ENCODE measurements around the gene MRPL49.
A peak's percentile ranks its signal among the peaks of the same experiment; 100 is the strongest.

MRPL49 gene

GRCh38 chr11:65103476-65103875, 18.6 kb upstream of the MRPL49 start:
- POLR2A ChIA-PET: interaction anchor here (1.3 to 3.4 kb wide), 3 partner anchors 8 to 18 kb away, joined by 3 to 9 read pairs (median 4); partner anchors contain the start of genes FAU, MRPL49 and TM7SF2
- CTCF ChIA-PET: interaction anchor here (0.8 kb wide), 1 partner anchor 8 kb away, joined by 3 read pairs; the partner anchor contains the start of gene TM7SF2
- no peak for DNase-seq (ENCODE audit: extremely low spot score)
- TF ChIP-seq L3MBTL2 (conservative IDR thresholded peaks at IDR 0.05) (no peak), ARNT (IDR thresholded peaks at IDR 0.05) (no peak), ZNF384 (IDR thresholded peaks at IDR 0.05) (no peak), SUZ12 (IDR thresholded peaks at IDR 0.05) (no peak), FOXK2 (IDR thresholded peaks at IDR 0.05) (no peak), ELF4 (IDR thresholded peaks at IDR 0.05) (no peak)

- CTCF ChIA-PET: interaction anchor here (0.7 to 1.1 kb wide), 2 partner anchors 121 to 689 kb away, joined by 3 read pairs; no protein-coding TSS in a partner anchor
- DNase-seq (ENCODE audit: extremely low spot score): no peak
- POLR2A ChIA-PET: interaction anchor here (0.6 to 1.3 kb wide), 2 partner anchors 12 to 29 kb away, joined by 3 read pairs; no protein-coding TSS in a partner anchor
- TF ChIP-seq FOXK2 (IDR thresholded peaks at IDR 0.05) (no peak), FOXM1 (IDR thresholded peaks at IDR 0.05; ENCODE audit: borderline replicate concordance) (no peak), BHLHE40 (IDR thresholded peaks at IDR 0.05; ENCODE audit: borderline replicate concordance) (no peak), ELF4 (IDR thresholded peaks at IDR 0.05) (no peak)
These were observed 17.5 kb upstream of the MRPL49 start for GRCh38 chr11:65104628-65105027.

- TF ChIP-seq LEF1 (IDR thresholded peaks at IDR 0.05; ENCODE audit: borderline replicate concordance): no peak
- ChIA-PET POLR2A (interaction anchor here (0.6 kb wide), 2 partner anchors 9 to 28 kb away, joined by 3 read pairs; no protein-coding TSS in a partner anchor), CTCF (no interaction called here)
- DNase-seq (ENCODE audit: extremely low spot score): no peak
These were observed 15.0 kb upstream of the MRPL49 start for GRCh38 chr11:65107078-65107477.

- POLR2A ChIA-PET: interaction anchor here (0.6 to 0.8 kb wide), 3 partner anchors 9 to 27 kb away, joined by 3 read pairs; no protein-coding TSS in a partner anchor
- TF ChIP-seq PKNOX1 (IDR thresholded peaks at IDR 0.05) (no peak), L3MBTL2 (conservative IDR thresholded peaks at IDR 0.05) (no peak), FOXA1 (IDR thresholded peaks at IDR 0.05) (no peak), HDGF (IDR thresholded peaks at IDR 0.05; ENCODE audit: borderline replicate concordance) (no peak), SP1 (IDR thresholded peaks at IDR 0.05) (no peak), SUZ12 (IDR thresholded peaks at IDR 0.05) (no peak), ARNT (IDR thresholded peaks at IDR 0.05) (no peak), LEF1 (IDR thresholded peaks at IDR 0.05; ENCODE audit: borderline replicate concordance) (no peak), CTBP1 (IDR thresholded peaks at IDR 0.05; ENCODE audit: borderline replicate concordance) (no peak), ZNF384 (IDR thresholded peaks at IDR 0.05) (no peak), FOXK2 (IDR thresholded peaks at IDR 0.05) (no peak), ELF4 (IDR thresholded peaks at IDR 0.05) (no peak), BHLHE40 (IDR thresholded peaks at IDR 0.05; ENCODE audit: borderline replicate concordance) (no peak), NFRKB (IDR thresholded peaks at IDR 0.05) (no peak), TARDBP (IDR thresholded peaks at IDR 0.05) (no peak), FOXM1 (IDR thresholded peaks at IDR 0.05; ENCODE audit: borderline replicate concordance) (no peak)
- CTCF ChIA-PET: no interaction called here
- DNase-seq (ENCODE audit: extremely low spot score): no peak
These were observed 14.2 kb upstream of the MRPL49 start for GRCh38 chr11:65107751-65108468.

- TF ChIP-seq L3MBTL2 (conservative IDR thresholded peaks at IDR 0.05): no peak
- POLR2A ChIA-PET: interaction anchor here (0.8 to 2.2 kb wide), 2 partner anchors 13 to 26 kb away, joined by 3 to 18 read pairs; partner anchors contain the start of gene VPS51
- no peak for DNase-seq (ENCODE audit: extremely low spot score)
- CTCF ChIA-PET: interaction anchor here (1.1 kb wide), 1 partner anchor 9 kb away, joined by 3 read pairs; no protein-coding TSS in a partner anchor
These were observed 13.5 kb upstream of the MRPL49 start for GRCh38 chr11:65108469-65109123.

- POLR2A ChIA-PET: interaction anchor here (0.8 to 4.2 kb wide), 5 partner anchors 11 to 152 kb away, joined by 3 to 35 read pairs (median 13); partner anchors contain the start of genes FAU, MRPL49, POLA2 and SYVN1
- TF ChIP-seq HDGF (IDR thresholded peaks at IDR 0.05; ENCODE audit: borderline replicate concordance) (no peak), SP1 (IDR thresholded peaks at IDR 0.05) (no peak)
These were observed 12.6 kb upstream of the MRPL49 start for GRCh38 chr11:65109231-65110198.

GRCh38 chr11:65110354-65110861, 11.7 kb upstream of the MRPL49 start:
- DNase-seq (ENCODE audit: extremely low spot score): peak; percentile 86
- TF ChIP-seq TARDBP (IDR thresholded peaks at IDR 0.05) (no peak), LEF1 (IDR thresholded peaks at IDR 0.05; ENCODE audit: borderline replicate concordance) (no peak), HDGF (IDR thresholded peaks at IDR 0.05; ENCODE audit: borderline replicate concordance) (no peak), FOXM1 (IDR thresholded peaks at IDR 0.05; ENCODE audit: borderline replicate concordance) (no peak), SP1 (IDR thresholded peaks at IDR 0.05) (no peak), ARNT (IDR thresholded peaks at IDR 0.05) (no peak), NFRKB (IDR thresholded peaks at IDR 0.05) (no peak), FOXK2 (IDR thresholded peaks at IDR 0.05) (no peak), FOXA1 (IDR thresholded peaks at IDR 0.05) (no peak), BHLHE40 (IDR thresholded peaks at IDR 0.05; ENCODE audit: borderline replicate concordance) (no peak), L3MBTL2 (conservative IDR thresholded peaks at IDR 0.05) (no peak), ELF4 (IDR thresholded peaks at IDR 0.05) (no peak), PKNOX1 (IDR thresholded peaks at IDR 0.05) (no peak), SUZ12 (IDR thresholded peaks at IDR 0.05) (no peak), ZNF384 (IDR thresholded peaks at IDR 0.05) (no peak), CTBP1 (IDR thresholded peaks at IDR 0.05; ENCODE audit: borderline replicate concordance) (no peak)
- ChIA-PET POLR2A (interaction anchor here (0.6 to 4.2 kb wide), 11 partner anchors 8 to 151 kb away, joined by 3 to 35 read pairs (median 6); partner anchors contain the start of genes CAPN1, FAU, MRPL49 and POLA2), CTCF (interaction anchor here (0.6 to 3.5 kb wide), 11 partner anchors 8 to 231 kb away, joined by 3 to 20 read pairs (median 4); partner anchors contain the start of gene ARL2)

More at GRCh38 chr11:65109231-65110198, 12.6 kb upstream of the MRPL49 start:
- no peak for DNase-seq (ENCODE audit: extremely low spot score)
- CTCF ChIA-PET: interaction anchor here (1.0 to 3.5 kb wide), 7 partner anchors 7 to 219 kb away, joined by 3 to 20 read pairs (median 4); no protein-coding TSS in a partner anchor
